ENCODE data around the gene AJM1.
"Not testable (repeated sequence)": the region's sequence is repeated elsewhere in the genome, so short reads cannot be mapped to it uniquely, and the experiment has no call there.

Gene AJM1

GRCh38 chr9:136866898-136867421, 24.7 kb downstream of the AJM1 start:
- DNase-seq, result not testable (repeated sequence)

- no peak for DNase-seq
Observed at GRCh38 chr9:136867480-136867879, 25.2 kb downstream of the AJM1 start.

DNA sequence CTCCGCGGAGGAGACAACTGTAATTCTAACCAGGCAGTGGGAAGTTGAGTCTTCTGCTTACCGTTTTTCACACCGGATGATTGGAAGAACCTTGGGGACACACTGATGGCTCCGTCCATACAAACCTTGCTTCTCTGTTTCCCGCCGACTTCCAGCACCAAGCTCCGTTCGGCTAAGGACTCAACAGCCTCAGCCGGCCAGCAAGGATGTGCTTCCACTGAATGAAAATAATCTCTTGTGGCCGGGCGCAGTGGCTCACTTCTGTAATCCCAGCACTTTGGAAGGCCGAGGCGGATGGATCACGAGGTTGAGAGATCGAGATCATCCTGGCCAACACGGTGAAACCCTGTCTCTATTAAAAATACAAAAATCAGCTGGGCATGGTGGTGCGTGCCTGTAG, 25.6 kb downstream of the AJM1 start:
- DNase-seq, result no peak

DNA sequence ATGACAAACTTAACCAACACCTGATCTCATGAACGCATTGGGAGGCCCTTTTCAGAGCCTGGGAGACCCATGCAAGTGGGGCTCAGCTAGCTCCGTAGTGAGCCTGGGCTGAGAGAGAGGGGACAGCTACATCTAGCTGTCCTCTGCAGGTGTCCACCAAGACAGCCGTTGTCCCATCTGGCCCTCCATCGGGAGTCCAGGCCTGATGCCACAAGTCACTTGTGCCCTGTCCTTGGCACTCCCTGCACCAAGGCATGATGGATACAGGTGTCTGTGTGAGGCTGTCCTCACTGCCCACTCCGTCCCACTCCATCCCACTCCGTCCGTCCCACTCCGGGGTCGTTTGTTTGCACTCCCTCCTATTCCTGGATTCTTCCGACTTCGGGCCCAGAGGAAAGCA, 26.4 kb downstream of the AJM1 start:
- DNase-seq, result no peak

DNA sequence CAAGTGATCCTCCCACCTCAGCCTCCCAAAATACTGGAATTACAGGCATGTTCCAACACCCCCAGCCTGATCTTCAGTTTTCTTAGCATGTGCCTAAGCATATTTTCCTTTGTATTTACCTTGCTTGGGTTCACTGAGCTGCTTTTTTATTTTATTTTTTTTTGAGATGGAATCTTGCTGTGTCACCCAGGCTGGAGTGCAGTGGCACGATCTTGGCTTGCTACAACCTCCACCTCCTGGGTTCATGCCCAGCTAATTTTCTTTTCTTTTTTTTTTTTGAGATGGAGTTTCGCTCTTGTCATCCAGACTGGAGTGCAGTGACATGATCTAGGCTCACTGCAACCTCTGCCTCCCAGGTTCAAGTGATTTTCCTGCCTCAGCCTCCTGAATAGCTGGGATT, 27.3 kb downstream of the AJM1 start:
- not testable (repeated sequence) for DNase-seq

GRCh38 chr9:136875155-136875554, 32.9 kb downstream of the AJM1 start:
- no peak for DNase-seq

DNA sequence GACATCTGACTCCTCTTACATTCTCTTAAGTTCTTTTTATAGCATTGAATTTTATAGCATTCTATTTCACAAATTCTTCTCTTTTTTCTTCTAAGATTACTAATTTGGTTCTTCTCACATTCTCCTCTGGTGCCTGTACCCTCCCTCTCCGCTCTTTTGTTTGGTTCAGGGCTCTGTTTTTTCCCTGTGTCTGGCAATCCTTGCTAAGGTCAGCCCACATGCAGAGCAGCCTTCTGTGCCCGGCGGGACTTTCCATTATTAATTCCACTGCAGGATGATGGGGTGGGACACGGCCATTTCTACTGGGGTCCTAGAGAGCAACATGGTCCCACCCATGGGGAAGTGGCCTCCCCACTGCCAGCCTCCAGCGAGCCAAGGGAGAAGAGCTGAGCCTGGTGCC, 34.2 kb downstream of the AJM1 start:
- DNase-seq, result no peak

- no peak for DNase-seq
Observed at GRCh38 chr9:136880651-136881050, 38.4 kb downstream of the AJM1 start.

GRCh38 chr9:136881691-136882108, 39.4 kb downstream of the AJM1 start:
- peak in 1 of 51 donors; percentile 13 for DNase-seq

GRCh38 chr9:136882109-136882946, 40.0 kb downstream of the AJM1 start:
- peak in 1 of 51 donors; percentile 9 for DNase-seq

DNA sequence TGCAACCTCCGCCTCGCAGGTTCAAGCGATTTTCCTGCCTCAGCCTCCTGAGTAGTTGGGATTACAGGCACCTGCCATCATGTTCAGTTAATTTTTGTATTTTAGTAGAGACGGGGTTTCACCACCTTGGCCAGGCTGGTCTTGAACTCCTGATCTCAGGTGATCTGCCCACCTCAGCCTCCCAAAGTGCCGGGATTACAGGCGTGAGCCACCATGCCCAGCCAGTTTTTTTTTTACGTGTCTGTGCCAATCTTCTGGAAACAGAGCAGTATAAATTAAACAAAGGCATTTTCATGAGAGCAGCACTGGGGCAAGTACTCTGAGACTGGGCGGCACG, 40.6 kb downstream of the AJM1 start:
- DNase-seq, result not testable (repeated sequence)

GRCh38 chr9:136883670-136884069, 41.4 kb downstream of the AJM1 start:
- DNase-seq, result not testable (repeated sequence)

- DNase-seq, result peak; percentile 51 to 98 (median 95)
Observed at GRCh38 chr9:136885950-136886578, 43.8 kb downstream of the AJM1 start, which contains the start of gene TRAF2. Gene TRAF2 (plus strand): TSS chr9:136886516. CDS start chr9:136898741, 12,225 bp downstream.

GRCh38 chr9:136886610-136887597, 44.6 kb downstream of the AJM1 start:
- DNase-seq, result peak in 12 of 51 donors; percentile 19 to 88 (median 70)

DNA sequence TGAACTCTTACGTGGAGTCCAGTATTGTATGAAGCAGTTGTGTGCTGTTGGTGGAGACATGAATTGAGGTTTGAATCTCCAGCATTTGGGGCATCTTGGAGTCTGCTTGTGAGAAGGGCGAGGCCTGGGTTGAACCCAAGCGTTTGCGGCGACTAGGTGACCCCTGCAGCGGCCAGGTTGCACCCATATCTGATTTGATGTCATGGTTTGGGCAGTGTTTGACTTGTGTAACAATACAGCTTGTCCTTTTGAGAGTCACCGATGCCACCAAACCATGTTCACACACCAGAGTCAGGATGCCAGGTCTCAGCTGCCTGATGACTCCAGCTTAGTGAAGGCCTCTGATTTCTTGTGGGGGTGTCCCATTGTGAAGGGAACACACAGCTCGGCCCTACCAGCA, 46.2 kb downstream of the AJM1 start:
- no peak for DNase-seq

- DNase-seq, result no peak
Observed at GRCh38 chr9:136889858-136890257, 47.6 kb downstream of the AJM1 start.

DNA sequence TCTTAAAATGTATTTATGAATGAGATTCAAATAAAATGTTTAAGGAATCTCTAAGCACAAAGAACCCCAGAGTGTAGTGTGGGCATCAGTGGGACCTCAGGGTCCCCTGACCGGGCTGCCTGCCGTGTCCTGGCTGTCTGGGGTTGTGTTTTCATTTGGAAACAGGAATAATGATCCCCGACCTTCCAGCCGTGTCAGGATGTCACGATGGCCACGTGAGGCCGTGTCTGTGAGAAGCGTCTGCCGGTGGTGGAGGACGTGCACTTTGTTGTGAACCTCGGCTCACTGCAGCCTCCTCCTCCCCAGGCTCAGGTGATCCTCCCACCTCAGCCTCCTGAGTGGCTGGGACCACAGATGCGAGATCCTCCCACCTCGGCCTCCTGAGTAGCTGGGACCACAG, 48.4 kb downstream of the AJM1 start:
- no peak for DNase-seq
